Measurements from ENCODE around the gene UBE2I.
"Not testable (repeated sequence)": the region's sequence is repeated elsewhere in the genome, so short reads cannot be mapped to it uniquely, and the experiment has no call there.

The UBE2I gene

GRCh38 chr16:1308977-1309885 lies at the start of gene UBE2I:
UBE2I (plus strand) TSS chr16:1309636; CDS start chr16:1314031, 4,395 bp downstream.
- peak; percentile 98 for DNase-seq (ENCODE audit: low read depth, low spot score)

- DNase-seq (ENCODE audit: low read depth, low spot score), result no peak
These were observed 49.7 kb upstream of the UBE2I start for GRCh38 chr16:1259760-1260068.

GRCh38 chr16:1260101-1260680 lies 49.2 kb upstream of the UBE2I start:
- no peak for DNase-seq (ENCODE audit: low read depth, low spot score)

GRCh38 chr16:1261131-1261892 lies 48.1 kb upstream of the UBE2I start:
- DNase-seq (ENCODE audit: low read depth, low spot score), result no peak

GRCh38 chr16:1262210-1262845 lies 47.1 kb upstream of the UBE2I start:
- DNase-seq (ENCODE audit: low read depth, low spot score), result no peak

GRCh38 chr16:1262846-1263221 lies 46.6 kb upstream of the UBE2I start:
- DNase-seq (ENCODE audit: low read depth, low spot score), result no peak

GRCh38 chr16:1263591-1264344 lies 45.7 kb upstream of the UBE2I start:
- no peak for DNase-seq (ENCODE audit: low read depth, low spot score)

GRCh38 chr16:1264345-1265089 lies 44.9 kb upstream of the UBE2I start:
- no peak for DNase-seq (ENCODE audit: low read depth, low spot score)

GRCh38 chr16:1265090-1265630 lies 44.3 kb upstream of the UBE2I start:
- DNase-seq (ENCODE audit: low read depth, low spot score), result no peak

GRCh38 chr16:1265826-1266225 lies 43.6 kb upstream of the UBE2I start:
- DNase-seq (ENCODE audit: low read depth, low spot score), result no peak

GRCh38 chr16:1269418-1269817 lies 40.0 kb upstream of the UBE2I start:
- DNase-seq (ENCODE audit: low read depth, low spot score), result not testable (repeated sequence)

- DNase-seq (ENCODE audit: low read depth, low spot score), result no peak
These were observed 38.1 kb upstream of the UBE2I start for GRCh38 chr16:1271380-1271723.

- DNase-seq (ENCODE audit: low read depth, low spot score), result not testable (repeated sequence)
These were observed 37.6 kb upstream of the UBE2I start for GRCh38 chr16:1271724-1272413.

- no peak for DNase-seq (ENCODE audit: low read depth, low spot score)
These were observed 36.8 kb upstream of the UBE2I start for GRCh38 chr16:1272453-1273198.

- no peak for DNase-seq (ENCODE audit: low read depth, low spot score)
These were observed 35.6 kb upstream of the UBE2I start for GRCh38 chr16:1273816-1274215.

GRCh38 chr16:1274767-1275166 lies 34.7 kb upstream of the UBE2I start:
- no peak for DNase-seq (ENCODE audit: low read depth, low spot score)

- no peak for DNase-seq (ENCODE audit: low read depth, low spot score)
These were observed 33.5 kb upstream of the UBE2I start for GRCh38 chr16:1275791-1276579.

GRCh38 chr16:1276580-1276878 lies 32.9 kb upstream of the UBE2I start:
- DNase-seq (ENCODE audit: low read depth, low spot score), result no peak
